ENCODE measurements around the gene NAT8L.

NAT8L gene

GRCh38 chr4:2036327-2036726 lies 22.8 kb upstream of the NAT8L start:
- TF ChIP-seq CTCF (IDR thresholded peaks at IDR 0.05; ENCODE audit: insufficient read depth, missing control alignments): no peak
- DNase-seq (ENCODE audit: insufficient read length, low spot score) (no peak), FAIRE-seq (no peak)

- DNase-seq (ENCODE audit: insufficient read length, low spot score) (no peak), FAIRE-seq (no peak)
- TF ChIP-seq CTCF (IDR thresholded peaks at IDR 0.05; ENCODE audit: insufficient read depth, missing control alignments): no peak
Observed at GRCh38 chr4:2036866-2037265, 22.3 kb upstream of the NAT8L start.

GRCh38 chr4:2040391-2041238 lies 18.5 kb upstream of the NAT8L start:
- no peak for FAIRE-seq
- no peak for DNase-seq (ENCODE audit: insufficient read length, low spot score)

GRCh38 chr4:2041239-2042130 lies 17.6 kb upstream of the NAT8L start:
- peak; percentile 95 for DNase-seq (ENCODE audit: insufficient read length, low spot score)
- no peak for TF ChIP-seq CTCF (IDR thresholded peaks at IDR 0.05; ENCODE audit: insufficient read depth, missing control alignments)
- FAIRE-seq: no peak

More at GRCh38 chr4:2040391-2041238, 18.5 kb upstream of the NAT8L start:
- TF ChIP-seq CTCF (IDR thresholded peaks at IDR 0.05; ENCODE audit: insufficient read depth, missing control alignments): no peak

- FAIRE-seq: no peak
Observed at GRCh38 chr4:2042204-2042946, 16.8 kb upstream of the NAT8L start.

GRCh38 chr4:2042947-2043395 lies 16.2 kb upstream of the NAT8L start:
- no peak for DNase-seq (ENCODE audit: insufficient read length, low spot score)
- no peak for TF ChIP-seq CTCF (IDR thresholded peaks at IDR 0.05; ENCODE audit: insufficient read depth, missing control alignments)
- no peak for FAIRE-seq

More at GRCh38 chr4:2042204-2042946, 16.8 kb upstream of the NAT8L start:
- no peak for TF ChIP-seq CTCF (IDR thresholded peaks at IDR 0.05; ENCODE audit: insufficient read depth, missing control alignments)
- DNase-seq (ENCODE audit: insufficient read length, low spot score): no peak

Measured in D721Med (cell line).